GM12891 (cell line): Measurements from ENCODE around the gene SSU72.

Experiments
- POLR2A ChIP-seq: IDR thresholded peaks from 2 replicates; pipeline ENCODE4 v1.6.1; 2011; ENCODE audit warnings: low read depth, low read length, control low read depth
- POLR2AphosphoS5 ChIP-seq: IDR thresholded peaks from 2 replicates; pipeline ENCODE4 v1.6.1; 2011; ENCODE audit warnings: low read depth, low read length, control low read depth
- POU2F2 ChIP-seq: IDR thresholded peaks from 2 replicates; pipeline ENCODE4 v1.6.1; 2011; ENCODE audit warnings: low read depth, mild to moderate bottlenecking, control low read depth, low read length, moderate library complexity
- SPI1 ChIP-seq: IDR thresholded peaks from 2 replicates; pipeline ENCODE4 v1.6.1; 2011; ENCODE audit warnings: low read depth, low read length, control low read depth
- TAF1 ChIP-seq: IDR thresholded peaks from 2 replicates; pipeline ENCODE4 v1.6.1; 2011; ENCODE audit warnings: low read depth, low read length, control low read depth

DNA sequence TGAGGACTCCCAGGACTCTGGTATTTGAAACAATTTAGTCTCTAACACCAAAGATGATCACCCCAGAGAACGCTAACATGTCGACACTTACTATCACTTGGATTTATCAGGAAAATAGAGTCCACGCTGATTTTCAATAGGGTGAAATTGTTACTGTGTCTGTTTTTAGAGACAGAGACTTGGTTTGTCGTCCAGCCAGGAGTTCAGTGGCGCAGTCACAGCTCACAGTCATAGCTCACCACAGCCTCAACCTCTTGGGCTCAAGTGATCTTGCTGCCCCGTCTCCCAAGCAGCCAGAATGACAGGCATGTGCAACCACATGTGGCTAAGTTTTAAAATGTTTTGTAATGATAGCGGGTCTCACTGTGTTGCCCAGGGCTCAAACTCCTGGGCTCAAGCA is 5.3 kb downstream of the SSU72 start:
- TF ChIP-seq POLR2AphosphoS5, result no peak
- TF ChIP-seq TAF1, result no peak
- TF ChIP-seq POLR2A, result no peak
- TF ChIP-seq SPI1, result no peak
- no peak for TF ChIP-seq POU2F2
